ENCODE data around the gene ZMYM4.

Gene ZMYM4

GRCh38 chr1:35433714-35434113 is 165.2 kb downstream of the ZMYM4 start:
- no peak for DNase-seq (ENCODE audit: low read depth in 2 of 2)
- TF ChIP-seq CTCF (IDR thresholded peaks at IDR 0.05; ENCODE audit: low read depth, low read length), result no peak
- H3K4me3 ChIP-seq (replicated peaks in 1 of 2; ENCODE audit: low read depth in 2 of 2, low read length in 2 of 2), result no peak overlapping the region

GRCh38 chr1:35434703-35435102 is 166.2 kb downstream of the ZMYM4 start:
- no peak overlapping the region for H3K4me3 ChIP-seq (replicated peaks in 1 of 2; ENCODE audit: low read depth in 2 of 2, low read length in 2 of 2)
- TF ChIP-seq CTCF (IDR thresholded peaks at IDR 0.05; ENCODE audit: low read depth, low read length), result no peak
- no peak for DNase-seq (ENCODE audit: low read depth in 2 of 2)

DNA sequence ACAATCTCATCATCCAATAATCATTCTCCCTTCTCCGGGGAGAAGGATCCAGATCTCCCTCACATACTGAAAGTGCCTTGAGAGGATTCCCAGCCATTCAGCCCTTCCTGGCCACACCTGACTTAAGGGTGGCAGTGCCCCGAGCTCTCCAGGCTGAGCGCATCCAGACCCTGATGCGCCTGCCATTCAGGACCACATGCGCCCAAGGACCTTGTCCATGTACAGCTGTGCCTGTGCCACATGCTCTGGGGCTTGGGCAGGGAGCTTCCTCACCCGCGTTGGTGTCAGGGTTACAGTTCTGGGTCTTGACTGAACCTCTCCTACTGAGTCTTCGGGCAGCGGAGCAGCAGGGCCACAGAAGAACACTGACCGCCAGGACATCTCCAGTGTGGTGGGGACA is 167.6 kb downstream of the ZMYM4 start:
- H3K4me3 ChIP-seq (replicated peaks in 1 of 2; ENCODE audit: low read depth in 2 of 2, low read length in 2 of 2), result no peak overlapping the region
- DNase-seq (ENCODE audit: low read depth in 2 of 2), result no peak
- TF ChIP-seq CTCF (IDR thresholded peaks at IDR 0.05; ENCODE audit: low read depth, low read length), result no peak

DNA sequence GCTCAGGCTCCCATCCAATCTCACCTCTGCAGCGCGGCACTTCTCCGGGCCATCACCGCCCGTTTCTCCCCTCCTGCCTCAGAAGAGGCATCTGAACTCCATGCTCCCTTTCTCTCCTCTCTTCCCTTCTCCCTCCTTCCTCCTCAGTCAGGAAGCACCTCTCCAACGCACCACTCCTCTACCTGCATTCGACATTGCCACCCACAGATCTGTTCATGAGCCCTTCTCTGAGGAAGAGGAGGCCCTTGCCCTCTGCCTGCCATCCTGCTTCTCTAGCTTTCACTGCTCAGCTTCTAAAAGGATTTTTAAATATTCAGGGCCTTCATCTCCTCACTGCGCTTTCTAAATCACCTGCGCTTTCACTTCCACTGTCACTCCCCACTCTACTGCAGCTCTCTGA is 168.7 kb downstream of the ZMYM4 start:
- no peak overlapping the region for H3K4me3 ChIP-seq (replicated peaks in 1 of 2; ENCODE audit: low read depth in 2 of 2, low read length in 2 of 2)
- DNase-seq (ENCODE audit: low read depth in 2 of 2), result no peak
- no peak for TF ChIP-seq CTCF (IDR thresholded peaks at IDR 0.05; ENCODE audit: low read depth, low read length)

GRCh38 chr1:35439626-35440025 is 171.1 kb downstream of the ZMYM4 start:
- no peak overlapping the region for H3K4me3 ChIP-seq (replicated peaks in 1 of 2; ENCODE audit: low read depth in 2 of 2, low read length in 2 of 2)
- DNase-seq (ENCODE audit: low read depth in 2 of 2), result no peak
- no peak for TF ChIP-seq CTCF (IDR thresholded peaks at IDR 0.05; ENCODE audit: low read depth, low read length)

GRCh38 chr1:35441926-35442579 is 173.5 kb downstream of the ZMYM4 start:
- no peak for TF ChIP-seq CTCF (IDR thresholded peaks at IDR 0.05; ENCODE audit: low read depth, low read length)
- no peak overlapping the region for H3K4me3 ChIP-seq (replicated peaks in 1 of 2; ENCODE audit: low read depth in 2 of 2, low read length in 2 of 2)
- no peak for DNase-seq (ENCODE audit: low read depth in 2 of 2)

- TF ChIP-seq CTCF (IDR thresholded peaks at IDR 0.05; ENCODE audit: low read depth, low read length), result no peak
- H3K4me3 ChIP-seq (replicated peaks in 1 of 2; ENCODE audit: low read depth in 2 of 2, low read length in 2 of 2), result no peak overlapping the region
- no peak for DNase-seq (ENCODE audit: low read depth in 2 of 2)
These were observed 174.2 kb downstream of the ZMYM4 start for GRCh38 chr1:35442734-35443133.

All from cardiac fibroblast (primary cell).